ENCODE data around the gene ETV3.

Gene ETV3

GRCh38 chr1:157077394-157077793 lies 60.8 kb downstream of the ETV3 start:
- no peaks in the 10 kb centered on the region for H3K27me3 ChIP-seq (ENCODE audit: low read length)
- no peak overlapping the region for H3K4me3 ChIP-seq (ENCODE audit: insufficient read depth, low read length, poor library complexity, severe bottlenecking)
- no peak overlapping the region for H3K9ac ChIP-seq (ENCODE audit: low read length)
- H3F3A ChIP-seq (ENCODE audit: insufficient read depth), result no peaks in the 10 kb centered on the region
- H2AFZ ChIP-seq (ENCODE audit: low read depth, low read length, severe bottlenecking), result no peak overlapping the region
- no peaks in the 10 kb centered on the region for H3K9me3 ChIP-seq (ENCODE audit: insufficient read depth, low read length)
- no peaks in the 10 kb centered on the region for H4K20me1 ChIP-seq (ENCODE audit: low read depth, low read length)
- TF ChIP-seq, protein P1, sequence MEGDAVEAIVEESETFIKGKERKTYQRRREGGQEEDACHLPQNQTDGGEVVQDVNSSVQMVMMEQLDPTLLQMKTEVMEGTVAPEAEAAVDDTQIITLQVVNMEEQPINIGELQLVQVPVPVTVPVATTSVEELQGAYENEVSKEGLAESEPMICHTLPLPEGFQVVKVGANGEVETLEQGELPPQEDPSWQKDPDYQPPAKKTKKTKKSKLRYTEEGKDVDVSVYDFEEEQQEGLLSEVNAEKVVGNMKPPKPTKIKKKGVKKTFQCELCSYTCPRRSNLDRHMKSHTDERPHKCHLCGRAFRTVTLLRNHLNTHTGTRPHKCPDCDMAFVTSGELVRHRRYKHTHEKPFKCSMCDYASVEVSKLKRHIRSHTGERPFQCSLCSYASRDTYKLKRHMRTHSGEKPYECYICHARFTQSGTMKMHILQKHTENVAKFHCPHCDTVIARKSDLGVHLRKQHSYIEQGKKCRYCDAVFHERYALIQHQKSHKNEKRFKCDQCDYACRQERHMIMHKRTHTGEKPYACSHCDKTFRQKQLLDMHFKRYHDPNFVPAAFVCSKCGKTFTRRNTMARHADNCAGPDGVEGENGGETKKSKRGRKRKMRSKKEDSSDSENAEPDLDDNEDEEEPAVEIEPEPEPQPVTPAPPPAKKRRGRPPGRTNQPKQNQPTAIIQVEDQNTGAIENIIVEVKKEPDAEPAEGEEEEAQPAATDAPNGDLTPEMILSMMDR (IDR thresholded peaks at IDR 0.05; ENCODE audit: insufficient read depth, low read length, poor library complexity, severe bottlenecking), result no peak
- TF ChIP-seq EZH2phosphoT487 (conservative IDR thresholded peaks at IDR 0.05; ENCODE audit: low read length), result no peak
- H3K27ac ChIP-seq (ENCODE audit: low read depth, low read length), result no peak overlapping the region
- no peak overlapping the region for H3K4me2 ChIP-seq (ENCODE audit: low read depth, low read length, poor library complexity, severe bottlenecking)
- H3K79me2 ChIP-seq (ENCODE audit: insufficient read depth, low read length), result no peaks in the 10 kb centered on the region
- no peaks in the 10 kb centered on the region for H3K9me2 ChIP-seq (replicated peaks; ENCODE audit: insufficient read depth, low read length)
- H3K36me3 ChIP-seq (ENCODE audit: low read length), result no peaks in the 10 kb centered on the region

GRCh38 chr1:157073944-157074685 lies 64.1 kb downstream of the ETV3 start:
- H3K9me3 ChIP-seq (ENCODE audit: insufficient read depth, low read length), result no peaks in the 10 kb centered on the region
- no peak overlapping the region for H3K4me3 ChIP-seq (ENCODE audit: insufficient read depth, low read length, poor library complexity, severe bottlenecking)
- H4K20me1 ChIP-seq (ENCODE audit: low read depth, low read length), result no peaks in the 10 kb centered on the region
- no peaks in the 10 kb centered on the region for H3K36me3 ChIP-seq (ENCODE audit: low read length)
- H3K4me2 ChIP-seq (ENCODE audit: low read depth, low read length, poor library complexity, severe bottlenecking), result no peak overlapping the region
- H3K9ac ChIP-seq (ENCODE audit: low read length), result no peak overlapping the region
- no peaks in the 10 kb centered on the region for H3K79me2 ChIP-seq (ENCODE audit: insufficient read depth, low read length)
- no peaks in the 10 kb centered on the region for H3K9me2 ChIP-seq (replicated peaks; ENCODE audit: insufficient read depth, low read length)
- H3F3A ChIP-seq (ENCODE audit: insufficient read depth), result no peaks in the 10 kb centered on the region
- no peak overlapping the region for H3K27ac ChIP-seq (ENCODE audit: low read depth, low read length)
- no peaks in the 10 kb centered on the region for H3K27me3 ChIP-seq (ENCODE audit: low read length)
- H2AFZ ChIP-seq (ENCODE audit: low read depth, low read length, severe bottlenecking), result no peak overlapping the region
- no peak for TF ChIP-seq EZH2phosphoT487 (conservative IDR thresholded peaks at IDR 0.05; ENCODE audit: low read length)
- TF ChIP-seq, protein P1 (IDR thresholded peaks at IDR 0.05; ENCODE audit: insufficient read depth, low read length, poor library complexity, severe bottlenecking), result peak; percentile 16
